Ramos (cell line): ENCODE measurements around the gene ZBTB6.
"Not testable (repeated sequence)": the region's sequence is repeated elsewhere in the genome, so short reads cannot be mapped to it uniquely, and the experiment has no call there.

ENCODE experiments used
- in situ Hi-C: fragments of 300-500 bp; cut with MboI; formaldehyde crosslinking; loops from one replicate; pipeline ENCODE4 v1.14.3; 2022; ENCODE audit warnings: low sequenced_read_pairs; ENCODE audit not compliant: unreplicated experiment

ZBTB6 gene

GRCh38 chr9:122929796-122930354 lies 16.8 kb upstream of the ZBTB6 start:
- in situ Hi-C loops, result no loop called here

GRCh38 chr9:122923947-122924346 lies 10.8 kb upstream of the ZBTB6 start:
- in situ Hi-C loops, result loop anchor here (25.0 kb wide), 1 partner anchor 413 kb away; no protein-coding TSS in a partner anchor

- in situ Hi-C loops, result loop anchor here (25.0 kb wide), 1 partner anchor 415 kb away; no protein-coding TSS in a partner anchor
Observed at GRCh38 chr9:122922713-122923112, 9.6 kb upstream of the ZBTB6 start.

DNA sequence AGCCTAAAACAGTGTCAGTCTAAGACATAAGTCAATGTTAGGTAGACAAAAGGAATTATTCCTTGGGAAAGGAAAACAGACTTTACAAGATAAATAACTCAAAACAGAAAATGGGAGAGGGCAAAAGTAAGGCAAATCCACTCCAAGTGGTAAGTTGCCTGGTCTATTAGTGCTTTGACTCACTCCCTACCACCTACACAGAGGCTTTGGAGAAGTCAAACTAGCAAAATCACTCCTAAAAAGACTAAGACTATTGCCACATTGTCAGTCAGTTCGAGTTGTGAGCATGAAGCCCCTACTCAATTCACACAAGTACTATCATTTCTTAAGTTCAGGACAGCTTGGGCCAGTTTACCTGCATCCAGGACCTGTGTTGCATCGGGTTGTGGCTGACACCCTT lies 5.2 kb upstream of the ZBTB6 start:
- in situ Hi-C loops, result loop anchor here (25.0 kb wide), 1 partner anchor 419 kb away; no protein-coding TSS in a partner anchor

GRCh38 chr9:122912671-122912963 lies 506 bp downstream of the ZBTB6 start:
- in situ Hi-C loops, result loop anchor here (25.0 kb wide), 1 partner anchor 425 kb away; no protein-coding TSS in a partner anchor

DNA sequence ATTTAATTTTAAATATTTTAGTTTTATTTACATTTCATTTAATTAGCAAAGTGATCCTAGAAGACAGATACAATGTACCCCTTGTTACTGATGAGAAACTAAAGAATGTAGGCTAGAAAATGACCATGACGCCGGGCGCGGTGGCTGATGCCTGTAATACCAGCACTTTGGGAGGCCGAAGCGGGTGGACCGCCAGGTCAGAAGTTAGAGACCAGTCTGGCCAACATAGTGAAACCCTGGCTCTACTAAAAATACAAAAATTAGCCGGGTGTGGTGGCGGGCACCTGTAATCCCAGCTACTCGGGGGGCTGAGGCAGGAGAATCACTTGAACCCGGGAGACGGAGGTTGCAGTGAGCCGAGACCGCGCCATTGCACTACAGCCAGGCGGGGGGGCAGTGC lies 7.0 kb downstream of the ZBTB6 start:
- in situ Hi-C loops, result loop anchor here (25.0 kb wide), 1 partner anchor 431 kb away; no protein-coding TSS in a partner anchor

GRCh38 chr9:122904823-122905710 lies 8.1 kb downstream of the ZBTB6 start, which contains the start of gene RC3H2:
RC3H2 (minus strand) TSS chr9:122905359; CDS start chr9:122897509, 7,850 bp downstream.
- in situ Hi-C loops, result loop anchor here (25.0 kb wide), 1 partner anchor 432 kb away; no protein-coding TSS in a partner anchor

- in situ Hi-C loops, result loop anchor here (25.0 kb wide), 1 partner anchor 433 kb away; no protein-coding TSS in a partner anchor
Observed at GRCh38 chr9:122904466-122904822, 8.7 kb downstream of the ZBTB6 start.

GRCh38 chr9:122900791-122901190 lies 12.3 kb downstream of the ZBTB6 start:
- in situ Hi-C loops, result loop anchor here (25.0 kb wide), 1 partner anchor 437 kb away; no protein-coding TSS in a partner anchor

GRCh38 chr9:122897969-122898368 lies 15.2 kb downstream of the ZBTB6 start:
- in situ Hi-C loops, result no loop called here

GRCh38 chr9:122888480-122888879 lies 24.6 kb downstream of the ZBTB6 start:
- in situ Hi-C loops, result no loop called here

DNA sequence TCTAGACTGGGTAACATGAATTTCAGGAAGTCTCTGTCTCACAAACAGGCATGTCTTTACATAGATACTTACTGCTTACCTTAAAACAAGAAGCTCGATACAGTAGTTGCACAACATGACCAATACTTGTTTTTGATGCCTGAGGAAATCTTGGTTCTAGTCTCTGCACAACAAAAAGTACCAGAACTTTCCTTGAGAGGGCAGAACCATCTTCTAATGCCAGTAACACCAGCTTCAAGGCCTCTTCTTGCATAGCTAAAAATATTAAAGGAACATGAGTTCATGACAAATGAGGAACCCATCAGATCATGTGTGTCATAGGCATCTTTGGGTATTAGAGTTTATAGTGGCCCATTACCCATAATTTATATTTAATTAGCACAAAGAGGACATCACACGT lies 30.0 kb downstream of the ZBTB6 start:
- in situ Hi-C loops, result no loop called here

GRCh38 chr9:122879443-122879842 lies 33.7 kb downstream of the ZBTB6 start:
- in situ Hi-C loops, result no loop called here

- in situ Hi-C loops, result no loop called here
Observed at GRCh38 chr9:122875523-122875922, 37.6 kb downstream of the ZBTB6 start.

DNA sequence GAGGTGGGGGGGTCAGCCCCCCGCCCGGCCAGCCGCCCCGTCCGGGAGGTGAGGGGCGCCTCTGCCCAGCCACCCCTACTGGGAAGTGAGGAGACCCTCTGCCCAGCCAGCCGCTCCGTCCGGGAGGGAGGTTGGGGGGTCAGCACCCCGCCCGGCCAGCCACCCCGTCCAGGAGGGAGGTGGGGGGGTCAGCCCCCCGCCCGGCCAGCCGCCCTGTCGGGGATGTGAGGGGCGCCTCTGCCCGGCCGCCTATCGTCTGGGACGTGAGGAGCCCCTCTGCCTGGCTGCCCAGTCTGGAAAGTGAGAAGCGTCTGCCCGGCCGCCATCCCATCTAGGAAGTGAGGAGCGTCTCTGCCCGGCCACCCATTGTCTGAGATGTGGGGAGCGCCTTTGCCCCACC lies 45.8 kb downstream of the ZBTB6 start:
- in situ Hi-C loops, result not testable (repeated sequence)

DNA sequence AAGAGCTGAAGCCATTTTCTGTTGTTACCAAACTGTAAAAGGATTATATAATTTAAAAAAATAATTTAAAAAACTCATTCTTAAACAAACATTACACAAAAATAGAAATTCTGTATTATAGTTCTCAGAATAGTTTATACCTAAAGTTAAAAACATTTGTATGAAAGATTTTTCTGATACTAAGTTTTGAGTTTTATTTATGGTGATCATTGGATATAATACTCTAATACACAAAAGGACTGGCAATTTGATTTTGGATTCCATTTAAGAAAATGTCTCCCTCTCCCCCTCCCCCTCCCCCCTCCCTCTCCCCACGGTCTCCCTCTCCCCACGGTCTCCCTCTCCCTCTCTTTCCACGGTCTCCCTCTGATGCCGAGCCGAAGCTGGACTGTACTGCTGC lies 47.0 kb downstream of the ZBTB6 start:
- in situ Hi-C loops, result no loop called here

DNA sequence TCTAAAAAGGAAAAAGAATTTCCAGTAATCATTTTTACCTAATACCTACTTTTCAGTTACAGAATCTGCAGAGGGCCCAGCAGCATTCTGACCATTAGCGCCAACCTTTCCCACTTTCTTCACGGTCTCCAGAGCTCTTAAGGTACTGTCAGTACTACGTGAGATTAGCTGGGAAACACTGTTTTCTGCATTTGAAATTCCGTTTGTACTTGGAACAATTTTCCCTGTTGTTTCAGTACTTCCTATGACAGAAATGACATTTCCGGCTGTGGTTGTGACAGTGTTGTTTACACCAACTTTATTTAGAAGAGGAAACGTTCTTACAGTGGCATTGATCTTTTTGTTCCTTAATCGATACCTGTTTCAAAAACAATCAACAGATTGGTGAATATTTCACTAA lies 47.8 kb downstream of the ZBTB6 start:
- in situ Hi-C loops, result no loop called here

GRCh38 chr9:122863407-122863806 lies 49.7 kb downstream of the ZBTB6 start:
- in situ Hi-C loops, result no loop called here

GRCh38 chr9:122860319-122861142 lies 52.6 kb downstream of the ZBTB6 start:
- in situ Hi-C loops, result no loop called here
